GM10248 (cell line): ENCODE measurements around the gene PI16.

Experiments used
- CTCF ChIA-PET: fragments of 300-600 bp; sonication (Branson Sonifier 250); formaldehyde crosslinking; extraction: SDS; loops from one replicate; lab custom pipeline; 2021; ENCODE audit warnings: antibody characterized with exemption; lab: Yijun Ruan, JAX
- POLR2A ChIA-PET: fragments of 350-650 bp; sonication (Branson Sonifier 250); formaldehyde crosslinking; extraction: SDS; loops from one replicate; lab custom pipeline; 2020; ENCODE audit warnings: antibody characterized with exemption; lab: Yijun Ruan, JAX
- DNase-seq: peaks from one replicate; pipeline ENCODE4 v3.0.0; 2012; ENCODE audit errors: extremely low spot score
- CTCF ChIP-seq: IDR thresholded peaks from 2 replicates; pipeline ENCODE4 v1.5.1; 2012; ENCODE audit warnings: mild to moderate bottlenecking, low read depth; ENCODE audit errors: extremely low read depth, missing control alignments, control extremely low read depth

The PI16 gene

DNA sequence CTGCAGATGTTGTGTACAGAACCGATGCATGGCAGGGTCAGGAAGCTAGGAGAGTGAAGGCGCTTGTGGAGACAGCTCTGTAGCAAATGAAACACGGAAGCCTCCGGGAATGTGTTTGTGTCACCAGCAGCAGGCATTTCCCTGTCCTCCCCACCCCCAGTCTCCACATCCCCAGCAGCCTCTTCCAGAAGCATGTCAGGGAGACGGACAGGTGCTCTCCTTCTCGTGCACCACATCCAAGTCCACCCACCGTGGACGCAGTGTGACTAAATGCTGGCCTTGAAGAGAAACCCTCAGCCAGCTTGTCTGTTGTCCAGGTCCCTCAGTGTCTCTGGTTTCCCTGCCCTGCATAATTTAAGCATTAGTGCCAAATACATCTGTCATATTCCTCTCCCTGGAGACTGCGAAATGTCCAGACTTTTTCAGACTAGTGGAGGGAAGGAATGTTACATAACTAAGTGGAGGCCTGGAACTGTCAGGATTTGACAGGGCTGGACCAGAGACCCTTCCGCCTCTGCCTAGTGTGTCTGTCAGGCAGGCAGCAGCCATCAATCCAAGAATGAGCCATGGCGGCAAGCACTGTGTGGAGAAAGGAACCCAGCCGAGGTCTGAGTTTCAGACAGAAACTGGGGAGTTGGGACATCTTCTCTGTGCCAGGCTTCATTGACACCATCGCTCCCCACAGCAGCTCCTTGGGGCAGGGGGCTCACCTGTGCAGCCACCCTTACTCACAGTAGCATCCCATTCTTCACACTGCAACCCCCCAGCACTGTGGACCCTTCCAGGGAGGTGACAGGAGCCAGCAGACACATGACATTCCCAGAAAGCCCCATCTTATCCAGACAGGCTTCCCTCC, 26.6 kb upstream of the PI16 start:
- DNase-seq: no peak
- TF ChIP-seq CTCF: no peak
- CTCF ChIA-PET: interaction anchor here (1.0 to 1.4 kb wide), 3 partner anchors 14 to 282 kb away, joined by 3 to 4 read pairs (median 3); no protein-coding TSS in a partner anchor
- POLR2A ChIA-PET: no interaction called here

DNA sequence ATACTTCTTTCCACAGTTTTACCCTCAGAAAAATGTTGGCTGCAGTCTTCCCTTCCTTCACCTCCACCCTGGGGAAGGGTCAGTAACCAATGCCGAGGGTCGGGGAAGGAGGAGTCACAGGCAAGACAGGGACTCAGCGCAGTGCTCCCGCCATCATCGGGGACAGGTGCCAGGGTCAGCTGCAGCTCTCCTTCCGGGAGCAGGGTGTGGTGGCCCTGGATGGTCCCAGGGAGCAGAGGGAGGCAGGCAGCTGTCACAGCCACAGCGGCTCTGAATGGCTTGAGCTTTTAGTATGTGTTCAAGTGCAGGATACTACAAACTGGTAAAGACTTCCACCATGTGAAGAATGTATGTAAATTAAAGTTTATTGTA, 26.0 kb upstream of the PI16 start:
- ChIA-PET POLR2A (no interaction called here), CTCF (no interaction called here)
- no peak for DNase-seq
- no peak for TF ChIP-seq CTCF

DNA sequence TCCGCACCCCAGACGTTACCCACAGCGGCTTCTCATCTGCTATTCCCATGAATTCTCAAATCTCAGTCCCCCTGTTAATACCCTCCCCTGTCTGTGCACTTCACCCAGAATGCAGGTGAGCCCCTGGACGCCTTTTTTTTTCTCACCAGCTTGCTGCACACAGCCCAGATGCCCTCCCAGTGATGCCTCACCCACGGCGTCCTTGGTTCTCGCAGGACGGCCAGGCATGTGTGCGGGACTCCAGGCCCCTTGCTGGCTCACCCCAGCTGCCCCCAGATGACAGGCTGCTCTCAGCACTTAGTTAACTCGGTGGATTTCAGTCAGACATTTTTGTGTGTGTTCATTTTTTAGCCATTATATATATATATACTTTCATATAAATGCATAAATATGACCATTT, 25.4 kb upstream of the PI16 start:
- no peak for TF ChIP-seq CTCF
- POLR2A ChIA-PET: no interaction called here
- CTCF ChIA-PET: no interaction called here
- no peak for DNase-seq

- no peak for TF ChIP-seq CTCF
- ChIA-PET POLR2A (no interaction called here), CTCF (no interaction called here)
- DNase-seq: no peak
Measured at GRCh38 chr6:36929607-36930006, 24.9 kb upstream of the PI16 start.

DNA sequence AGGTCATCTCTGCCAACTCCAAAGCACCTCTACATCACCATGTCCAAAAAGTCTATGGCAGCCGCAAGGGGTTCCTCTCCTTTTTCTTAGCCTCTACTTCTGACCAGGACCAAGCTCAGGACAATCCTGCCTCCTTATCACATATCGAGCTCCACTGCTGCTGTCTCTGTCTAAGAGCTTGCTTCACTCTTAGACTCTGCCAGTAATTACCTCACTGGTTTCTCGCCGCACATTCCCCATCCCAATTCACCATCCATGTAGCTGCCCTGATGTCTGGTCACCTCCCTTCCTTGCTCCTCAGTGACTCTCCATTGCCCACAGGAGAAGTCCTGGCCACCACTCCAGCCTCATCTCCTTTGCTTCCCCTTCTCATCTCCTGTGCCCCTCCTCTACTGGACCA, 24.1 kb upstream of the PI16 start:
- no peak for TF ChIP-seq CTCF
- CTCF ChIA-PET: interaction anchor here (1.0 to 2.1 kb wide), 2 partner anchors 41 to 46 kb away, joined by 3 to 4 read pairs; no protein-coding TSS in a partner anchor
- DNase-seq: no peak
- POLR2A ChIA-PET: interaction anchor here (0.6 kb wide), 2 partner anchors 41 to 337 kb away, joined by 3 read pairs; no protein-coding TSS in a partner anchor

DNA sequence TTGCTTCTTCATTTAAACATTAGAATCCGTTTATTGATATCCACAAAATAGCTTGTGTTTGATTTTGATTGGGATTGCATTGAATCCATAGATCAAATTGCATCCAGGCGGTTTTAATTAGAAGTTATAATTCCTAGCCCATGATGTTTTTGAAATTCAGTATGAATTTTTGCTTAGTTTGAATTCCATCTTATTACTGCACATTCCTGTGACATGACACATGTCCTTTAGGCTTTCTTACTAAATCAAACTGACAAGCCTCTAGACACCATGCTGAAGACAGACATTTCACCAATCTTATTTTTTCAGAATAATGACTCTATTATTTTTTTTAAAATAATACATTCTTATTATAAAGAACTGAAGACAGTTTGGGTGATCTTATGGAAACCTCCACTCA, 21.4 kb upstream of the PI16 start:
- ChIA-PET CTCF (no interaction called here), POLR2A (no interaction called here)
- DNase-seq: no peak
- no peak for TF ChIP-seq CTCF

DNA sequence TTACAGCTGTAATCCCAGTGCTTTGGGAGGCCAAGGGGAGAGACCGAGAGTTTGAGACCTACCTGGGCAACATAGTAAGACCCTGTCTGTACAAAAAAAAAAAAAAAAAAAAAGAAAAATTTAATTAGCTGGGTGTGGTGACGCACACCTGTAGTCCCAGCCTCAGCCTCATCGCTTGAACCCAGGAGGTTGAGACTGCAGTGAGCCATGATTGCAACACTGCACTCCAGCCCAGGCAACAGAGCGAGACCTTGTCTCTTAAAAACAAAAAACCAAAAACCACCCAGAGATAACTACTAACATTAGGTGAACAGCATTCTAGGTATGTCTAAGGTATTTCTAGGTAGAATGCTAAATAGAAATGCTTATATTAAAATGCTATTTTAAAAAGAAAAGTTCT, 21.0 kb upstream of the PI16 start:
- no peak for DNase-seq
- CTCF ChIA-PET: no interaction called here
- no peak for TF ChIP-seq CTCF
- POLR2A ChIA-PET: no interaction called here
